Right atrium auricular region (tissue), 2 donors: Measurements from ENCODE around the gene CLCA2. TPM values are rescaled to one million over a fixed set of nuclear protein-coding genes. Genes with fewer than 3 reads are reported as not detected.
"Not testable (repeated sequence)": the region's sequence is repeated elsewhere in the genome, so short reads cannot be mapped to it uniquely, and the experiment has no call there.

Experiments
- DNase-seq: peaks from one replicate; pipeline ENCODE4 v3.0.0-alpha.2; 2019; ENCODE audit warnings: low spot score
- H3K27ac ChIP-seq, 2 donors: fragments of 200-600 bp; sonication (generic); 1 replicate in 1 of 2; 2 replicates in 1 of 2; pipeline ENCODE4 v1.5.1; 2016 to 2019
- H3K27me3 ChIP-seq, 2 donors: fragments of 200-600 bp; sonication (generic); one replicate each; pipeline versions ENCODE4 v1.5.1 to v1.6.0; 2017 to 2019
- H3K36me3 ChIP-seq: fragments of 200-600 bp; sonication (generic); one replicate; pipeline ENCODE4 v1.5.1; 2016
- H3K4me1 ChIP-seq, 2 donors: fragments of 200-600 bp; sonication (generic); one replicate each; pipeline versions ENCODE4 v1.5.1 to v1.6.0; 2017 to 2019
- H3K4me3 ChIP-seq, 2 donors: fragments of 200-600 bp; sonication (generic); 1 replicate in 1 of 2; 2 replicates in 1 of 2; pipeline ENCODE4 v1.5.1; 2017 to 2019; ENCODE audit warnings: mild to moderate bottlenecking in 1 of 2, moderate library complexity in 1 of 2
- H3K9me3 ChIP-seq, 2 donors: fragments of 200-600 bp; sonication (generic); one replicate each; pipeline ENCODE4 v1.5.1; 2019
- total RNA-seq, 2 donors: library from RNA; depleted of rRNA; stranded (reverse); fragments of >200 nt; gene quantifications; one replicate each; pipeline ENCODE4 v1.1.0, GENCODE V29; 2016
- TF ChIP-seq, protein P1 (sequence below), 2 donors: fragments of 200-600 bp; sonication (generic); IDR thresholded peaks; one replicate each; pipeline ENCODE4 v1.5.1; 2019; ENCODE audit warnings: antibody characterized with exemption in 2 of 2

CLCA2 gene
- total RNA-seq, 2 donors from 2014 or later: not detected

DNA sequence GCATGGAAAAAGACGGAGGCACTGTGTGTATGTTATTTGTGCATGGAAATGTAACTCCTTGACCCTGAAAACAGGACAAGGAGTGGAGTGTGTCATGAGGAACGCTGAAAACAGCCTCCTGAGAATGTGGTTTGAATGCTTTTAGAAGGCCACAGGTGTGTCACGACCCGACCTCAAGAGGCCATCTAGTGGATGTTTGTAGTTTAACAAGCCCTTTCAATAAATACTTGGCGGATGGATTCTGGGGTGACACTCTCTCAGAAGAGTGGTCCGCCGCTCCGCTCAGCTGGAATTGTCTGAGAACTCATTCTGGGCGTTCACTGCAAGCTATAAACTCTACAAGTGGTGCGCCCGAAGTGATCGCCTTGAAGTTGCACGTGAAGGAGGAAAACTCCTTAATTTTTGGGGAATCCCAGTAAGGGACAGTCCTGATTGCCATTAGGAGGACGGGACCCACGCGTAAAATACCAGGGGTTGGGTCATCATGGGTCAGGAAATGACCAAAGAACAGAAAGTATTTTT, 78.2 kb downstream of the CLCA2 start:
- Histone ChIP-seq H3K27ac (peak overlapping the region; percentile 76 to 91), H3K4me3 (peak overlapping the region; percentile 28 to 44), H3K4me1 (peaks cover 0 to 18% of the 10 kb centered on the region in 2 donors)
- TF ChIP-seq, protein P1, sequence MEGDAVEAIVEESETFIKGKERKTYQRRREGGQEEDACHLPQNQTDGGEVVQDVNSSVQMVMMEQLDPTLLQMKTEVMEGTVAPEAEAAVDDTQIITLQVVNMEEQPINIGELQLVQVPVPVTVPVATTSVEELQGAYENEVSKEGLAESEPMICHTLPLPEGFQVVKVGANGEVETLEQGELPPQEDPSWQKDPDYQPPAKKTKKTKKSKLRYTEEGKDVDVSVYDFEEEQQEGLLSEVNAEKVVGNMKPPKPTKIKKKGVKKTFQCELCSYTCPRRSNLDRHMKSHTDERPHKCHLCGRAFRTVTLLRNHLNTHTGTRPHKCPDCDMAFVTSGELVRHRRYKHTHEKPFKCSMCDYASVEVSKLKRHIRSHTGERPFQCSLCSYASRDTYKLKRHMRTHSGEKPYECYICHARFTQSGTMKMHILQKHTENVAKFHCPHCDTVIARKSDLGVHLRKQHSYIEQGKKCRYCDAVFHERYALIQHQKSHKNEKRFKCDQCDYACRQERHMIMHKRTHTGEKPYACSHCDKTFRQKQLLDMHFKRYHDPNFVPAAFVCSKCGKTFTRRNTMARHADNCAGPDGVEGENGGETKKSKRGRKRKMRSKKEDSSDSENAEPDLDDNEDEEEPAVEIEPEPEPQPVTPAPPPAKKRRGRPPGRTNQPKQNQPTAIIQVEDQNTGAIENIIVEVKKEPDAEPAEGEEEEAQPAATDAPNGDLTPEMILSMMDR (IDR thresholded peaks at IDR 0.05): peak; percentile 39 to 59
- not testable (repeated sequence) for H3K9me3 ChIP-seq, H3K27me3 ChIP-seq, H3K36me3 ChIP-seq
- peak; percentile 70 for DNase-seq

DNA sequence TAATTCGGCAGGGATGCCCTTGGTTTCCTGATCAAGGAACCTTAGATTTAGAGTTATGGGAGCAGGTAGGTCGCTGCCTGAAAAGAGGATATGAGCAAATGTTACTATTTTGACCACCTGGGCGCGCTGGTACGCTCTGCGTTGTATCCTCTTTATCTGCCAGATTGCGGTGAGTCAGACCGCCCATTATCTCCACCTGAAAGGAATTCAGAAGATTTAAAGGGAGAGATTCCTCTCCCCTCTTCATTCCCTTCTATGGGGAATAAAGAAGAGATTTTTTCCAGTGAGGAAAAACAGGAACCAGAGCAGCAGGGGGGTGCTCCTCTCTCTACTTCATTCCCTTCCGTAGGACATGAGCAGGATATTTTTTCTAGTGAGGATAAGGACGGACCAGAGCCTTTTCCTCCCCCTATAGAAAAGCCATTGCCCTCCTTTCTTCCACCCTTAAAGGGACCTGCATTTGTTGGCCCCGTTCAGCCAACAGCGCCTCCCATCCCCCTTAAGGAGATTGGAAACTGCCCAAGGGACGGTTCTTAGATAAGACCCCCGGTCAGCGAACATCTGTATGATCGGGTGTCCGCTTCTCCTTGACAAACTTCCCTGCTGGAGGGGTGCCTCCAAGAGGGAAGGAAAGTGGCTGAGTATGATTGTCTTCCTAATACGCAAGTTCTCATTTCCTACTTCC, 78.9 kb downstream of the CLCA2 start:
- Histone ChIP-seq H3K4me1 (peaks cover 0 to 18% of the 10 kb centered on the region in 2 donors), H3K36me3 (no peaks in the 10 kb centered on the region), H3K9me3 (no peaks in the 10 kb centered on the region), H3K27me3 (no peaks in the 10 kb centered on the region), H3K4me3 (peak overlapping the region; percentile 28 to 44), H3K27ac (peak overlapping the region; percentile 76 to 91)
- TF ChIP-seq, protein P1 (IDR thresholded peaks at IDR 0.05): no peak
- no peak for DNase-seq

DNA sequence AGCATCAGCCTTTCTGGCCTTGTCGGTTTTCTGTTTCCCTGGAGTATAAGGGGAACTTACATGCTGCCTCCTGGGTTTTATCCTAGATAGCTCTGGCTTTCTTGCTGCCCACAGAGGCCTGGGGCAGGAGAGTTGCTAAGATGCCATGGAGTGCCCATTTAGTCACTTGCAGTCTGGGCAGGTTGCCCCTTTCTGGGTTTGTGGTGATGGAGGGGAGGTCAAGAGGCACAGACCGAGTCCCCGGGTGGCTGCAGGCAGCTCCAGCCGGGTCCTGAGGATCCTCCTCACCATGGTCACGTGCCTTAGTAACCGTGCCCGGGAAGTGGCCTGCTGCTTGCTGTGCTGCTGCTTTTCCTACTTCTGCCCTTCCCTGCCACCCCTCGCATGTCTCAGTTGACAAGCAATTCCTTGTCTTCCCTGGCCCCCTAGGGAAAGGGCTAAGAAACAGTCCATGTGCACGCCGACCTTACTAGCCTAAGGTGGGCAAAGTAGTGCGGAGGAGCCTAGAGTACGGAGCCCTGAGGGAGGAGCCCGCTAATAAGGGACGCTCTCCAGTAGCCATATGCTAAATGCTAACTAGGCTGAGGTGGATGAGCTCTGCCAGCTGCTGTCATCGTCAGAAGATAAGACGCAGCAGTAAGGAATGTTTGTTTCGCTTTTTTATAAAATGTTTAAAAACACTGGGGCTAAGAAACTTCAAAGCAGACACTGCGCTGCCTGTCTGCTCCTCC, 79.6 kb downstream of the CLCA2 start:
- H3K4me3 ChIP-seq: peak overlapping the region; percentile 28 to 44
- peaks cover 0 to 18% of the 10 kb centered on the region in 2 donors for H3K4me1 ChIP-seq
- H3K27ac ChIP-seq: peak overlapping the region; percentile 76 to 91

DNA sequence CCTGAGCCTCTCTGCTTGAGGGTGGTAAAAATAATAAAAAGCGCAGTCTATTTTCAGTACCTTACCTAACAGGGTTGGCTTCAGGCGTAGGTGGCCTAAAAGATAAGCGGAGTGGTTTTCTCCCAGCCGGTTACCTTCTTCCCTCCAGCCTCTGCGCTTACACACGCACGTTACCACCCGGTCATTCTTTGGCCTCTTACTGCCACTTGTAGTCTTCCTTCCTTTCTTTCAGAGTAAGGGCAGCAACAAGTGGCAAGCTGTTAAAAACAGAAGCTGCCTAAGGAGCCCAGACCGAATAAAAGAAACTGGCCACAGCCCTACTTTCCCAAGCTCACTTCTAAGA, 80.1 kb downstream of the CLCA2 start:
- peak overlapping the region in 1 of 2 donors; percentile 44 for H3K4me3 ChIP-seq

More for the DNA sequence above, 79.6 kb downstream of the CLCA2 start:
- peak; percentile 76 for DNase-seq
- Histone ChIP-seq H3K9me3 (no peaks in the 10 kb centered on the region), H3K36me3 (no peaks in the 10 kb centered on the region), H3K27me3 (no peaks in the 10 kb centered on the region)
- TF ChIP-seq, protein P1 (IDR thresholded peaks at IDR 0.05): no peak

DNA sequence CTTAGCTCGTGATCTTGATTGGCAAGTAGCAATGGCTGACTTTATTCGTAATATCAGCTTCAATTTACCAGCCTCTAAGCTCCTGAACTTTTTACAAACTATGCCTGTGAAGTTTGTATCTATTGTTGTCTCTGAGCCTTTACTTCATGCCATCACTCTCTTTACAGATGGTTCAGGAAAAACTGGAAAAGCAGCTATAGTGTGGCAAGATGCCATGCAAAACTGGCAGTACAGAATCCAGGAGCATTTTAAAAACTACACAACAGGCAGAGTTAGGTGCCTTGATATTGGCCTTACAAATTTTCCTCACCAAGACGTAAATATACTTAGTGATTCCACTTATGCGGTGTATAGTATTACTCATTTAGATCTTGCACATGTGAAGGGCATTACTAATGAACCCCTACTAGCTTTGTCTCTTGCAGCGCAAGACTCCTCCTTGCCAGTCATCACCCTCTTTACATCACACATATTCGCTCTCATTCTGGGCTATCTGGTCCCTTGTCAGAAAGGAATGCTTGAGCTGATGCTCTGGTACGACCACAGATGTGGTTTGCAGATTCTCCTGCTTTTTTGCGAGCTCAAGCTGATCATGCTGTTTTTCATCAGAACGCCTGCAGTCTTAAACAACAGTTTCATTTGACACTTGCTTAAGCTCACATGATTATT, 81.1 kb downstream of the CLCA2 start:
- H3K4me3 ChIP-seq: no peak overlapping the region
- TF ChIP-seq, protein P1 (IDR thresholded peaks at IDR 0.05): no peak
- DNase-seq: no peak
- peaks cover 0 to 18% of the 10 kb centered on the region in 2 donors for H3K4me1 ChIP-seq
- no peaks in the 10 kb centered on the region for H3K27me3 ChIP-seq
- no peaks in the 10 kb centered on the region for H3K36me3 ChIP-seq
- peak overlapping the region in 1 of 2 donors; percentile 91 for H3K27ac ChIP-seq
- H3K9me3 ChIP-seq: no peaks in the 10 kb centered on the region

More for the DNA sequence above, 80.1 kb downstream of the CLCA2 start:
- Histone ChIP-seq H3K9me3 (no peaks in the 10 kb centered on the region), H3K36me3 (no peaks in the 10 kb centered on the region), H3K4me1 (peaks cover 0 to 18% of the 10 kb centered on the region in 2 donors), H3K27ac (peak overlapping the region; percentile 76 to 91), H3K27me3 (no peaks in the 10 kb centered on the region)
- no peak for DNase-seq
- TF ChIP-seq, protein P1 (IDR thresholded peaks at IDR 0.05): no peak
